ENCODE measurements around the gene ECSCR.

The ECSCR gene

GRCh38 chr5:139457241-139457640, 5.3 kb downstream of the ECSCR start:
- Histone ChIP-seq H3K36me3 (ENCODE audit: control insufficient read depth, insufficient read depth, low read length) (no peaks in the 10 kb centered on the region), H3K27ac (ENCODE audit: low read depth, low read length, severe bottlenecking) (no peak overlapping the region), H3K4me1 (ENCODE audit: control insufficient read depth, insufficient read depth, low read length, poor library complexity, severe bottlenecking) (peaks cover 26% of the 10 kb centered on the region), H3K4me3 (ENCODE audit: extremely low read depth, insufficient read depth, low read length, poor library complexity, severe bottlenecking) (no peak overlapping the region), H3K9me3 (ENCODE audit: control insufficient read depth, low read length) (no peaks in the 10 kb centered on the region)
- WGBS, 2 experiments (ENCODE audit: insufficient coverage in 2 of 2): 97 to 100% methylated on average over 3 to 4 of the region's 5 CpGs

- WGBS, 2 experiments (ENCODE audit: insufficient coverage in 2 of 2): 91 to 94% methylated on average over 12 of the region's 12 CpGs
- Histone ChIP-seq H3K4me3 (ENCODE audit: extremely low read depth, insufficient read depth, low read length, poor library complexity, severe bottlenecking) (no peak overlapping the region), H3K27ac (ENCODE audit: low read depth, low read length, severe bottlenecking) (no peak overlapping the region), H3K36me3 (ENCODE audit: control insufficient read depth, insufficient read depth, low read length) (no peaks in the 10 kb centered on the region), H3K9me3 (ENCODE audit: control insufficient read depth, low read length) (no peaks in the 10 kb centered on the region), H3K4me1 (ENCODE audit: control insufficient read depth, insufficient read depth, low read length, poor library complexity, severe bottlenecking) (peaks cover 21% of the 10 kb centered on the region)
Observed at GRCh38 chr5:139456776-139457175, 5.8 kb downstream of the ECSCR start.

DNA sequence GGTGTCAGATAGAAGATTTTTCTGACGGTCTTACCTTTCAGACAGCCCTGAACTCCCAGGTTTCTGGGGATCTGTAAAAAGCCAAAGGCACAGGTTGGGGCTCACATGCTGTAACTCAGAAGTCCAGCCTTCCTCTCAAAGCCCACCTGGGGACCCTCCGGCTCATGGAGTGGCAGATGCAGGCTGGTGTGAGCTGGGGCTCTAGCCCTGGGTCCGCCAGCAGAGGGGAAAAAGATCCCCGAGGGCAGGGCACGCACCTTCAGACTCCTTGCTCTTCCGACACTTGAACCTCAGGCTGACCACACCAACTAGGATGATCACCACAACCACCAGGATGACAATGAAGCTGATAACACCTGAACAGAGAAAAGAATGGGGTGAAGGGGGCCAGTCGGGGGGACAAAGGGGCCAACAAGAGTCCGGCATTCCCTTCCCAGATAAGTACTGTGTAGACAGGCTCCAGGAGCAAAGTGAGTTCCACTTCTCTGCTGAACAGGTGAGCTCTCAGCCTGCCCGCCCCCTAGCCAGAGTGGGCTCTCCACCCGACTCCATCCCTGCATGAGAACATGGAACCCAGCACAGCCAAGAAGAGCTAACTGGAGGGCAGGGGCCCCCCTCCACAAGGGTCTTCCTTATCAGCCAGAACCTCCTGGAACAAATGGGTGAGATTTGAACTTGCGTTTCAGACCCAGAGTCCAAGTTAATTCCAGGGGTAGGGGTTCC, 7.8 kb downstream of the ECSCR start:
- Histone ChIP-seq H3K27ac (ENCODE audit: low read depth, low read length, severe bottlenecking) (no peak overlapping the region), H3K36me3 (ENCODE audit: control insufficient read depth, insufficient read depth, low read length) (peaks cover 7% of the 10 kb centered on the region), H3K4me3 (ENCODE audit: extremely low read depth, insufficient read depth, low read length, poor library complexity, severe bottlenecking) (no peak overlapping the region), H3K9me3 (ENCODE audit: control insufficient read depth, low read length) (no peaks in the 10 kb centered on the region), H3K4me1 (ENCODE audit: control insufficient read depth, insufficient read depth, low read length, poor library complexity, severe bottlenecking) (peaks cover 9% of the 10 kb centered on the region)
- WGBS, 2 experiments (ENCODE audit: insufficient coverage in 2 of 2): 84 to 87% methylated on average over 3 to 9 of the region's 11 CpGs

GRCh38 chr5:139453683-139454567, 8.6 kb downstream of the ECSCR start:
- 83 to 91% methylated on average over 3 of the region's 3 CpGs for WGBS, 2 experiments (ENCODE audit: insufficient coverage in 2 of 2)

DNA sequence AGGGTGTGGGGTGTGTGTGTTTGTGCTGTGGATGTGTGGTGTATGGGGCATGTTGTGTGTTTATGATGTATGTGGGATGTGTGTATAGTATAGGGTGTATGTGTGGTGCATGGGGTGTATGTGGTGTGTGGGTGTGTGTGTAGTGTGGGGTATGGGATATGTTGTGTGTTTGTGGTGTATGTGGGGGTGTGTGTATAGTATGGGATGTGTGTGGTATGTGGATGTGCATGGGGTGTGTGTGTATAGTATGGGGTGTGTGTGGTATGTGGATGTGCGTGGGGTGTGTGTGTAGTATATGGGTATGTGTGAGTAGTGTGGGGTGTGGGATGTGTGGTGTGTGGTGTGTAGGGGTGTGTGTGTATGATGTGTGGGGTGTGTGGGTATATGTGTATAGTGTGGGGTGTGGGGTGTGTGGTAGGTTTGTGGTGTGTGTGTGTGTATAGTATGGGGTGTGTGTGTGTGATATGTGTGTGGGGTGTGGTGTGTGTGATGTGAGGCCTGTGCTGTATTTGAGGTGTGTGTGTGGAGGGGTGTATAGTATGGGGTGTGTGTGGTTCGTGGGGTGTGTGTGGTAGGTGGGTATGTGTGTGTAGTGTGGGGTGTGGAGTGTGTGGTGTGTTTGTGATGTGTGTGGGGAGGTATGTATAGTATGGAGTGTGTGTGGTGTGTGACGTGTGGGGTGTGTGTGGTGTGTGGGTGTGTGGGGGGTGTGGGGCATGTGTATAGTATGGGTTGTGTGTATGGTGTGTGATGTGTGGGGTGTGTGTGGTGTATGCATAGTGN, 10.5 kb downstream of the ECSCR start:
- Histone ChIP-seq H3K4me1 (ENCODE audit: control insufficient read depth, insufficient read depth, low read length, poor library complexity, severe bottlenecking) (no peaks in the 10 kb centered on the region), H3K9me3 (ENCODE audit: control insufficient read depth, low read length) (no peaks in the 10 kb centered on the region), H3K36me3 (ENCODE audit: control insufficient read depth, insufficient read depth, low read length) (peaks cover 11% of the 10 kb centered on the region), H3K27ac (ENCODE audit: low read depth, low read length, severe bottlenecking) (no peak overlapping the region), H3K4me3 (ENCODE audit: extremely low read depth, insufficient read depth, low read length, poor library complexity, severe bottlenecking) (no peak overlapping the region)
- WGBS, 2 experiments (ENCODE audit: insufficient coverage in 2 of 2): 50 to 77% methylated on average over 1 to 3 of the region's 3 CpGs

More at GRCh38 chr5:139453683-139454567, 8.6 kb downstream of the ECSCR start:
- no peak overlapping the region for H3K4me3 ChIP-seq (ENCODE audit: extremely low read depth, insufficient read depth, low read length, poor library complexity, severe bottlenecking)
- H3K36me3 ChIP-seq (ENCODE audit: control insufficient read depth, insufficient read depth, low read length): peaks cover 7% of the 10 kb centered on the region
- H3K4me1 ChIP-seq (ENCODE audit: control insufficient read depth, insufficient read depth, low read length, poor library complexity, severe bottlenecking): peaks cover 2% of the 10 kb centered on the region
- H3K27ac ChIP-seq (ENCODE audit: low read depth, low read length, severe bottlenecking): no peak overlapping the region
- no peaks in the 10 kb centered on the region for H3K9me3 ChIP-seq (ENCODE audit: control insufficient read depth, low read length)

GRCh38 chr5:139451176-139451575, 11.4 kb downstream of the ECSCR start:
- Histone ChIP-seq H3K27ac (ENCODE audit: low read depth, low read length, severe bottlenecking) (no peak overlapping the region), H3K9me3 (ENCODE audit: control insufficient read depth, low read length) (no peaks in the 10 kb centered on the region), H3K4me1 (ENCODE audit: control insufficient read depth, insufficient read depth, low read length, poor library complexity, severe bottlenecking) (no peaks in the 10 kb centered on the region), H3K4me3 (ENCODE audit: extremely low read depth, insufficient read depth, low read length, poor library complexity, severe bottlenecking) (no peak overlapping the region), H3K36me3 (ENCODE audit: control insufficient read depth, insufficient read depth, low read length) (peaks cover 11% of the 10 kb centered on the region)
- 94 to 100% methylated on average over 2 of the region's 2 CpGs for WGBS, 2 experiments (ENCODE audit: insufficient coverage in 2 of 2)

GRCh38 chr5:139446956-139447779, 15.4 kb downstream of the ECSCR start:
- H3K36me3 ChIP-seq (ENCODE audit: control insufficient read depth, insufficient read depth, low read length): peaks cover 11% of the 10 kb centered on the region
- H3K4me3 ChIP-seq (ENCODE audit: extremely low read depth, insufficient read depth, low read length, poor library complexity, severe bottlenecking): no peak overlapping the region
- no peak overlapping the region for H3K27ac ChIP-seq (ENCODE audit: low read depth, low read length, severe bottlenecking)
- no peaks in the 10 kb centered on the region for H3K9me3 ChIP-seq (ENCODE audit: control insufficient read depth, low read length)
- peaks cover 17% of the 10 kb centered on the region for H3K4me1 ChIP-seq (ENCODE audit: control insufficient read depth, insufficient read depth, low read length, poor library complexity, severe bottlenecking)
- WGBS, 2 experiments (ENCODE audit: insufficient coverage in 2 of 2): 100% methylated on average over 1 to 2 of the region's 5 CpGs

DNA sequence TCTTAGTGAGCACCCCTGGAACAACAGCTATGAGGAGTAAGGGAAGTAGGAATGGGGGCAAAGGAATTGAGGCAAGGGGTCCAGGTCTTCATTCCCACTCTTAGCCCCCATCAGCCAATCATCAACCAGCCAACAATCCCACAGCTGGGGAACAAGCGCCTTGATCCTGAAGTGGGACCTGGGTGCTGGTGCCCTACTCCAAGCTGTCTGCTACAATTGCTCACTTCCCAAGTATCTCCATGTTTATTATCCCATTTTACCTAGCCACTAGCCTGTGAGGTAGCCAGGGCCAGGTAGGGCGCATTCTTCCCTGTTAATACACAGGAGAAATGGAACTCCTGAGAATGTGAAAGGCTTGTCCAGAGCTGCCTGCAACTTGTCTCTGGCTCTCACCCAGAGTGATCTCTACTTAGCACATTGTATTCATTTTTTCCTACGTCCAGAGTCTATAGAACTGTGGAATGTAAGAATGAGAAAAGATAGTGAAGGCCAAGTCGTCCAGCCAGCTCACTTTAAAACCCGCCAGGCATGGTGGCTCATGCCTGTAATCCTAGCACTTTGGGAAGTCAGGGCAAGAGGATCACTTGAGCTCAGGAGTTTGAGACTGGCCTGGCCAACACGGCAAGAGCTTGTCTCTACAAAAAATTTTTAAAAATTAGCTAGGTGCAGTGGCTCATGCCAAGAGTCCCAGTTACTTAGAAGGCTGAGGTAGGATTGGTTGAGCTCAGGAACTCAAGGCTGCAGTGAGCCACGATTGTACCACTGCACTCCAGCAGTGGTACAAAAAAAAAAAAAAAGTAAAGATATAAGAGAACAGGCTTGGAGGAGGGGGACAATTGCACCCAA, 17.0 kb downstream of the ECSCR start:
- Histone ChIP-seq H3K27ac (ENCODE audit: low read depth, low read length, severe bottlenecking) (peak overlapping the region; percentile 29), H3K36me3 (ENCODE audit: control insufficient read depth, insufficient read depth, low read length) (peaks cover 4% of the 10 kb centered on the region), H3K9me3 (ENCODE audit: control insufficient read depth, low read length) (no peaks in the 10 kb centered on the region), H3K4me3 (ENCODE audit: extremely low read depth, insufficient read depth, low read length, poor library complexity, severe bottlenecking) (no peak overlapping the region), H3K4me1 (ENCODE audit: control insufficient read depth, insufficient read depth, low read length, poor library complexity, severe bottlenecking) (peaks cover 17% of the 10 kb centered on the region)
- WGBS, 2 experiments (ENCODE audit: insufficient coverage in 2 of 2): 74 to 77% methylated on average over 6 to 7 of the region's 7 CpGs

- Histone ChIP-seq H3K4me1 (ENCODE audit: control insufficient read depth, insufficient read depth, low read length, poor library complexity, severe bottlenecking) (peaks cover 21% of the 10 kb centered on the region), H3K27ac (ENCODE audit: low read depth, low read length, severe bottlenecking) (no peak overlapping the region), H3K4me3 (ENCODE audit: extremely low read depth, insufficient read depth, low read length, poor library complexity, severe bottlenecking) (no peak overlapping the region), H3K36me3 (ENCODE audit: control insufficient read depth, insufficient read depth, low read length) (peaks cover 4% of the 10 kb centered on the region), H3K9me3 (ENCODE audit: control insufficient read depth, low read length) (no peaks in the 10 kb centered on the region)
- 67 to 100% methylated on average over 1 of the region's 4 CpGs for whole genome bisulfite sequencing, 2 experiments (ENCODE audit: insufficient coverage in 2 of 2)
Observed at GRCh38 chr5:139443831-139444453, 18.6 kb downstream of the ECSCR start.

All from mesodermal cell (in vitro differentiated cells).